GM23248 (cell line): ENCODE measurements around the gene ABCC1.

Experiments used
- EZH2 ChIP-seq: fragments of 200-600 bp; sonication (generic); IDR thresholded peaks from 2 replicates; pipeline ENCODE4 v1.6.1; 2018; ENCODE audit warnings: antibody characterized with exemption, mild to moderate bottlenecking; ENCODE audit not compliant: insufficient read depth, poor library complexity, severe bottlenecking
- EZH2phosphoT487 ChIP-seq: fragments of 200-600 bp; sonication (generic); IDR thresholded peaks from 2 replicates; pipeline ENCODE4 v1.6.1; 2018; ENCODE audit warnings: antibody characterized with exemption, moderate library complexity, mild to moderate bottlenecking, low read depth; ENCODE audit not compliant: insufficient read depth

- TF ChIP-seq EZH2: no peak
- TF ChIP-seq EZH2phosphoT487: no peak
These were observed 184.7 kb downstream of the ABCC1 start for GRCh38 chr16:16133943-16134604.
